ENCODE measurements around the gene HNF4A.
"Not testable (repeated sequence)": the region's sequence is repeated elsewhere in the genome, so short reads cannot be mapped to it uniquely, and the experiment has no call there.

Gene HNF4A

DNA sequence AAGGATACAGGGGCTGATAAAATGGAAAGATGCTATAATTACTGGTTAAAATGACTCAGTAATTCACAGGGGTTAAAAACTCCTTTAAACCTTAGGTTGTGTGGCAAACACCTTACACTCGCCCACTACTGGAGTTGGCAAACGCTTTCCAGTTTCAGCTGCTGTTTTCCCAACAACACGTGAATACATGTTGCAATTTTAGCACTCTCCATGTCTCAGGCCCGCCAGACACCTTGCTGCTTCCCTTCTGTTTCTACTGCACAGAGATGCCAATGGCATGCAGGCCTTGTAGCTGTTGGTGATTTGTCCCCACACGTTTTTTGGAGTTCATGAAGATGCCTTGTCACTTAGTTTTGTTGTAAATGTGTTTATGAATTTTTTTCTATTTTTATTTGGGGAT is 114.8 kb downstream of the HNF4A start:
- no peak overlapping the region for H3K4me3 ChIP-seq (ENCODE audit: low read depth, low read length)
- DNase-seq (ENCODE audit: low read depth), result no peak
- TF ChIP-seq, protein P1, sequence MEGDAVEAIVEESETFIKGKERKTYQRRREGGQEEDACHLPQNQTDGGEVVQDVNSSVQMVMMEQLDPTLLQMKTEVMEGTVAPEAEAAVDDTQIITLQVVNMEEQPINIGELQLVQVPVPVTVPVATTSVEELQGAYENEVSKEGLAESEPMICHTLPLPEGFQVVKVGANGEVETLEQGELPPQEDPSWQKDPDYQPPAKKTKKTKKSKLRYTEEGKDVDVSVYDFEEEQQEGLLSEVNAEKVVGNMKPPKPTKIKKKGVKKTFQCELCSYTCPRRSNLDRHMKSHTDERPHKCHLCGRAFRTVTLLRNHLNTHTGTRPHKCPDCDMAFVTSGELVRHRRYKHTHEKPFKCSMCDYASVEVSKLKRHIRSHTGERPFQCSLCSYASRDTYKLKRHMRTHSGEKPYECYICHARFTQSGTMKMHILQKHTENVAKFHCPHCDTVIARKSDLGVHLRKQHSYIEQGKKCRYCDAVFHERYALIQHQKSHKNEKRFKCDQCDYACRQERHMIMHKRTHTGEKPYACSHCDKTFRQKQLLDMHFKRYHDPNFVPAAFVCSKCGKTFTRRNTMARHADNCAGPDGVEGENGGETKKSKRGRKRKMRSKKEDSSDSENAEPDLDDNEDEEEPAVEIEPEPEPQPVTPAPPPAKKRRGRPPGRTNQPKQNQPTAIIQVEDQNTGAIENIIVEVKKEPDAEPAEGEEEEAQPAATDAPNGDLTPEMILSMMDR (IDR thresholded peaks at IDR 0.05; ENCODE audit: control insufficient read depth, extremely low read depth, insufficient read depth), result no peak

DNA sequence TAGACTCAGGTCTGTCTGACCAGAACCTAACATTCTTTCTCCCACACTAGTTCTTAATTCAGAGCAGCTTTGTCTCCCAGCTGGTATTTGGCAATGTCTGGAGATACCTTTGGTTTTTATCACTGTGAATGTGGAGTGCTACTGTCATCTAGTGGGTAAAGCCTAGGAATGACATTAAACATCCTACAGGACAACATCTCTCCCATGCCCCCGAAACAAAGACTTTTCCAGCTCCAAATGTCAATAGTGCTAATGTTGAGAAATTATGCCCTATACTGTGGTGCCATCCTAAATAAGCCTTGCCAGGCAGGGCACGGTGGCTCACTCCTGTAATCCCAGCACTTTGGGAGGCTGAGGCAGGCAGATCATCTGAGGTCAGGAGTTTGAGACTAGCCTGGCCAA is 116.0 kb downstream of the HNF4A start:
- peak; percentile 17 for DNase-seq (ENCODE audit: low read depth)
- TF ChIP-seq, protein P1 (IDR thresholded peaks at IDR 0.05; ENCODE audit: control insufficient read depth, extremely low read depth, insufficient read depth), result peak; percentile 60
- H3K4me3 ChIP-seq (ENCODE audit: low read depth, low read length), result no peak overlapping the region

DNA sequence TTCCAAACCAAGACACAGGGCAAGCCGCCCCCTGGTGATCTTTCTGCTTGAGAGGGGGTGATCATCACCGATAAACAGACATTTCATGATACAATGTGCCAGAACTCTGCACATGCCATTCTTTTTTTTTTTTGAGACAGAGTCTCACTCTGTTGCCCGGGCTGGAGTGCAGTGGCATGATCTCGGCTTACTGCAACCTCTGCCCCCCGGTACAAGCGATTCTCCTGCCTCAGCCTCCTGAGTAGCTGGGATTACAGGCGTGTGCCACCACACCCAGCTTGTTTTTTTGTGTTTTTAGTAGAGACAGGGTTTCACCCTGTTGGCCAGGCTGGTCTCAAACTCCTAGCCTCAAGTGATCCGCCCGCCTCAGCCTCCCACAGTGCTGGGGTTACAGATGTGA is 116.8 kb downstream of the HNF4A start:
- not testable (repeated sequence) for DNase-seq (ENCODE audit: low read depth); H3K4me3 ChIP-seq (ENCODE audit: low read depth, low read length)

DNA sequence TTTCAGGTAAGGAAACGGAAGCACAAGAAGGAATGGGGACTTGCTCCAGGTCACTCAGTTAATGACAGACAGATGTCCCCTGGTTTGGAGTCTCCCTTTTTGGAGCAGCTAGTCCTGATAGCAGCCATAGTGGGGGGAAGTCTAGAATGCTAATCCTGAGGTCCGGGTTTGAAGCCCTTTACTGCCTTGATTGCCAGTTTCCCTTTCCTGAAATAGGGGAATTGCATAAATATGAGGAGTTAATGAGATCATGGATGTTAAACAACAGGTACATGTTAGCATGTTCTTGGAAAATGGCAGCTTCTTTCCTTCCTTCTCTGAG is 119.8 kb downstream of the HNF4A start:
- TF ChIP-seq, protein P1 (IDR thresholded peaks at IDR 0.05; ENCODE audit: control insufficient read depth, extremely low read depth, insufficient read depth), result no peak
- peak overlapping the region; percentile 85 for H3K4me3 ChIP-seq (ENCODE audit: low read depth, low read length)
- DNase-seq (ENCODE audit: low read depth), result no peak

DNA sequence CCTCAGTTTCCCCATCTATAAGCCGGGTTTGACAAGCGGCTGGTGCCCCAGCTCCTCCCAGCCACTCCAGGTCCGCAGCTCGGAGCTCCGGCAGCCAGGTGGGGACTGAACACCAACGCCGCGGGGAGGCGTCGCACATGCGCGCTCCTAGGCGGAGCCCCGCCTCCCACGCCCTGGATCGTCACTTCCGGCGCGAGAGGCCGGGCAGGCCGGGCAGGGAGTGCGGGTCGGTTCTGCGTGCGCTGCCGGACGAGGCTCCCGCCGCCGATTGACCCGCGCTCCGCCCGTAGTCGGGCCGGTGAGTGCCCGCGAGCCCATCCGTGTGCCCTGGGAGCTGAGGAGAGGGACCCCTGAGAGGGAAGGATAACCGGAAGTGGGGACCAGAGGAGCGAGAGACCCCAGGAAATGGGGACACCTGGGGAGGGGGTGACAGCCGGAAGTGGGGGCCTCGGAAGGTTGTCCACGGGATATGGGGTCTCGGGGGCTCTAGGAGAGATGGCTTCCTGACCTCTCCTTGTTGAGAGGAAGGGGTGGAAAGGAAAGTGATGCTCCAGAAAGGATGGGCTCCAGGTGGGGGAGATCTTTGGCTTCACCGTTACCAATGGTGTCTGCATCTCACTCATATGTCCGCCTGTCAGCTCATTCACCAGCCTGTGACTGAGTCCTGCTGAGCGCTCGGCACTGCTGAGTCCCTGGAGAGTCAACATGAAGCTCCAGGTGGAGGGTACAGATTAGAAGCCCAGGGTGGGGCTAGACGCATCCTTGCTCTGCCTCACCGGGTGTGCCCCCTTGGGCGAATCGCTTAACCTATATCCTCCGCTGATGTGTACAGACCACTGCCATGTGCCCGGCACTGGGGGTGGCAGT is 120.4 kb downstream of the HNF4A start, which contains the start of gene TTPAL:
Gene TTPAL (plus strand): TSS at position 181 of the 867 bp plus-strand sequence. CDS start 4,126 bp downstream, outside the sequence.
- TF ChIP-seq, protein P1 (IDR thresholded peaks at IDR 0.05; ENCODE audit: control insufficient read depth, extremely low read depth, insufficient read depth), result peak; percentile 48
- peak within 1 kb of the TSS; percentile 85 for H3K4me3 ChIP-seq (ENCODE audit: low read depth, low read length)
- DNase-seq (ENCODE audit: low read depth), result peak; percentile 53

DNA sequence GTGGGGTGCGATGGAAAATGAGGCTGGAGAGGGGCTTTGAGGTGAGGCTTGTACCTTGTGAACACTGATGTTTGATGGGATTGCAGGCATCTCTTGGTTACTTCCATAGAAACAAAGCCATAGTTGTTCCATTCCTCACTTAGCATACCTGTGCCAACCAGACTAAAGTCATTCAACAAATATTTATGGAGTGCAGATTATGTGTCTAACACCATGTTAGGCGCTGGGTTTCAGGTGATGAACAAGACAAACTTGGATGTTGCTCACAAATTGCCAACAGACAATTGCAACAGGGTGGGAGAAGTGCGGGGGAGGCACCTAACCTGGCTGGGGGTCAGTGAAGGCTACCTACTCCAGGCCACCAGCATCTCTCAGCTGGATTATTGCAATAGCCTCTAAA is 121.7 kb downstream of the HNF4A start:
- no peak for DNase-seq (ENCODE audit: low read depth)
- TF ChIP-seq, protein P1 (IDR thresholded peaks at IDR 0.05; ENCODE audit: control insufficient read depth, extremely low read depth, insufficient read depth), result no peak
- H3K4me3 ChIP-seq (ENCODE audit: low read depth, low read length), result no peak overlapping the region; the same call in 1 of the 2 replicates

DNA sequence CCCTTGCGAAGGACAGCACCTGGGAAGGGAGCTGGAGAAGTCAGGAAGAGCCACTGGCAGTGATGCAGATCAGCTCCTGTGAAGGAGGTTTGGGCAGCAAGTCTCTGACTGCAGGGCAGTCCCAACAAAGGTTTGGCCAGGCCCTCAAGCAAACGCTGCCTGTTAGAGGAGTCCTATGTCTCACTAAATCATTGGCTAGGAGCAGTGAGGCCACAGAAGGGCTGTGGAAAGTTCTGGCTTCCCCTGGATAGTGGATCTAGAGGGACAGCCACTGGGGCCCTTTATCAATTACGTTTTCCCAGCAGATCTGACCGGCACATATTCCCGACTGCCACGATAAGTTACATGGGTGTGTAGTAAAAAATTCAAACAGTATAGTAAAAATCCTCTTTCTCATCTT is 122.7 kb downstream of the HNF4A start:
- TF ChIP-seq, protein P1 (IDR thresholded peaks at IDR 0.05; ENCODE audit: control insufficient read depth, extremely low read depth, insufficient read depth), result no peak
- no peak overlapping the region for H3K4me3 ChIP-seq (ENCODE audit: low read depth, low read length)
- no peak for DNase-seq (ENCODE audit: low read depth)

Measured in LNCaP clone FGC (cell line).